ENCODE data around the gene RAB28. TPM values are rescaled to one million over a fixed set of nuclear protein-coding genes. Genes with fewer than 3 reads are reported as not detected.

Gene RAB28
- polyA plus RNA-seq, 1 donor: 18.4 TPM

DNA sequence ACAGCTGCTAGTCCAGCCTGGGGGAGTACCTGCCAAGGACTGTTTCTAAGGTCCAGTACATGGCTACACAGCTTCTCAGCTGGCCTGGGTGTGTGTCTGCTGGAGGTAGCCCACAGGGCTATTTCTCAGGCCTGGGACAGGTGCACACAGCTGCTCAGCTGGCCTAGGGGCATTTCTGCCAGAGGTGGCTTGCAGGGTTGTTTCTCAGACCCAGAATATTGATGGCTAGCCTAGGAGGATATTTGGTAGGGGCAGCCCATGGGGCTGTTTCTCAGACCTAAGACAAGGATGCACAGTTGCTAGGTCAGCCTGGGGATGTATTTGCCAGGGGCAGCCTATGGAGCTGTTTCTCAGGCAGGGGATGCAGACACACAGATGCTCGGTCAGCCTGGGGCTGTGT lies 29.4 kb downstream of the RAB28 start:
- H3K27ac ChIP-seq (ENCODE audit: low read length): no peak overlapping the region
- no peak for DNase-seq
- H3K4me1 ChIP-seq (ENCODE audit: control insufficient read depth, insufficient read depth, low read length): no peaks in the 10 kb centered on the region
- no peaks in the 10 kb centered on the region for H3K9me3 ChIP-seq (ENCODE audit: control insufficient read depth, low read depth, low read length)
- H3K27me3 ChIP-seq (ENCODE audit: control insufficient read depth, insufficient read depth, low read length): no peaks in the 10 kb centered on the region
- no peak overlapping the region for H3K4me3 ChIP-seq (ENCODE audit: low read length)
- H3K36me3 ChIP-seq (ENCODE audit: control insufficient read depth, insufficient read depth, low read length): peaks cover 21% of the 10 kb centered on the region
- whole genome bisulfite sequencing (ENCODE audit: insufficient coverage, low lambda C conversion rate): no CpG with 5 or more reads among the region's 1 CpG

DNA sequence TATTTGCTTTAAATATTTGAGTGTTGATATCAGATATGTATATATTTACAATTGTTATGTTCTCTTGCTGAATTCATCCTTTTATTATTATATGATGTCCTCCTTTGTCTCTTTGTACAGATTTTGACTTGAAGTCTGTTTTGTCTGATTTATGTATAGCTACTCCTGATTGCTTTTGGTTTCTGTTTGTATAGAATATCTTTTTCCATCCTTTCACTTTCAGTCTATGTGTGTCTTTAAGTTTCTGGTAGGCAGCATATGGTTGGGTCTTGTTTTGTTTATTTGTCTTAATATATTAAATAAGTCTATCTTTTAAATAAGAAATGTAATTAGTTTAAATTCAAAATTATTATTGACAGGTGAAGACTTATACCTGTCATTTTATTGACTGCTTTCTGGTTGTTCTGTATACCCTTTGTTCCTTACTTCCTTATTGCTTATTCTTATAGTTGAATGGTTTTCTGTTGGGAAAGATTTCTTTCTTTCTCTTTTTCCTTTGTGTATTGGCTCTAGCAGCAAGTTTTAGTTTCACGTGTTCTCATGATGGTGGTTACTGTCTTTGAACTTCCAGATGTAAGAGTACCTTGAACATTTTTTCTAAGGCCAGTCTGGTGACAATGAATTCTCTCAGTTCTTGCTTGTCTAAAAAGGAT lies 31.1 kb downstream of the RAB28 start:
- 100% methylated on average over 1 of the region's 1 CpG for WGBS (ENCODE audit: insufficient coverage, low lambda C conversion rate)
- no peak overlapping the region for H3K27ac ChIP-seq (ENCODE audit: low read length)
- peaks cover 15% of the 10 kb centered on the region for H3K36me3 ChIP-seq (ENCODE audit: control insufficient read depth, insufficient read depth, low read length)
- no peaks in the 10 kb centered on the region for H3K4me1 ChIP-seq (ENCODE audit: control insufficient read depth, insufficient read depth, low read length)
- no peak overlapping the region for H3K4me3 ChIP-seq (ENCODE audit: low read length)
- DNase-seq: no peak
- no peaks in the 10 kb centered on the region for H3K27me3 ChIP-seq (ENCODE audit: control insufficient read depth, insufficient read depth, low read length)
- no peaks in the 10 kb centered on the region for H3K9me3 ChIP-seq (ENCODE audit: control insufficient read depth, low read depth, low read length)

DNA sequence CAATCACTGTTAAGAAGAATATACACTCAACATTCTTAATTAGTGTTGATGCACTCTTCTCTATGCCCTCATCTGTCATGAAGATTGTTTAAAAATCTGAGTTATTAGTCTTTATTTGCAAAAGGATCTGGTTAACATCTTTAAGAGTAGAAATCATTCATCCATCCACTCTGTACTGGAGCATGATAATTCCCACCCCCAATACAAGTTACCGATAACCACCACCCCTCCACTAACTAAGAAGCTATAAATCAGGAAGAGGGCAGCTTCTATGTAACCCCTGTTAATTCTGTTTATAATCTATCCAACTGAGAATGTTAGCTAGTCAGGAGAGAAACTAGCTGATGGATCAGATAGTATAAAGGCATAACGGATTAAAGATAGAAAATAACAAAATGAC lies 34.5 kb downstream of the RAB28 start:
- no peak for DNase-seq
- Histone ChIP-seq H3K27ac (ENCODE audit: low read length) (no peak overlapping the region), H3K4me1 (ENCODE audit: control insufficient read depth, insufficient read depth, low read length) (no peaks in the 10 kb centered on the region), H3K27me3 (ENCODE audit: control insufficient read depth, insufficient read depth, low read length) (no peaks in the 10 kb centered on the region), H3K36me3 (ENCODE audit: control insufficient read depth, insufficient read depth, low read length) (peaks cover 10% of the 10 kb centered on the region), H3K4me3 (ENCODE audit: low read length) (no peak overlapping the region), H3K9me3 (ENCODE audit: control insufficient read depth, low read depth, low read length) (no peaks in the 10 kb centered on the region)
- WGBS (ENCODE audit: insufficient coverage, low lambda C conversion rate): 93% methylated on average over 2 of the region's 2 CpGs

DNA sequence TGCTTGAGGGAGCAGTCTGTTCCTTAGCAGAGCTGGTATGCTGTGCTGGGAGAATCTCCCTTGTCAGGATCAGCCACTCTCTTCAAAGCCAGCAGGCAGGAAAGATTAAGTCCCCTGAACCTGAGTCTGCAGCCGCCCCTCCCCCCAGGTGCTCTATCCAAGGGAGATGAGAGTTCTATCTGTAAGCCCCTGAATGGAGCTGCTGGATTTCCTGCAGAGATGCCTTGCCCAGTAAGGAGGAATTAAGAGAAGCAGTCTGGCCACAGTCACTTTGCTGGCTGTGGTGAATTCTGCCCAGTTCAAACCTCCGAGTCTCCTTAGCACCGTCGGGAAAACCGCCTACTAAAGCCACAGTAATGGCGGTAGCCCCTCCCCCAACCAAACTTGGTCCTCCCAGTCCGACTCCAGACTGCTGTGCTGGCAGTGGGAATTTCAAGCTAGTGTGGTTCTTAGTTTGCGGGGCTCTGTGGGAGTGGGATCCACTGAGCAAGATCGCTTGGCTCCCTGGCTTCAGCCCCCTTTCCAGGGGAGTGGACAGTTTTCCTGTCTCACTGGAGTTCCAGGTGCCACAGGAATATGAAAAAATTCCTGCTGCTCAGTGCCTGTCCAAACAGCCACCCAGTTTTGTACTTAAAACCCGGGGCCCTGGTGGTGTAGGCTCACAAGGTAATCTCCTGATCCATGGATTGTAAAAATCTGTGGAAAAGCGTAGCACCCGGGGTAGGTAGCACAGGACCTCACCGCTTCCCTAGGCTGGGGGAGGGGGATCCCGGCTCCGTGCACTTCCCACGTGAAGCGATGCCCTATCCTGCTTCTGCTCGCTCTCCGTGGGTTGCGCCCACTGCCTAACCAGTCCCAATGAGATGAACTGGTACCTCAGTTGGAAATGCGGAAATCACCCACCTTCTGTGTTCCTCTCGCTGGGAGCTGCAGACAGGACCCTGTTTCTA lies 38.0 kb downstream of the RAB28 start:
- WGBS (ENCODE audit: insufficient coverage, low lambda C conversion rate): no CpG with 5 or more reads among the region's 22 CpGs
- peaks cover 7% of the 10 kb centered on the region for H3K36me3 ChIP-seq (ENCODE audit: control insufficient read depth, insufficient read depth, low read length)
- H3K9me3 ChIP-seq (ENCODE audit: control insufficient read depth, low read depth, low read length): no peaks in the 10 kb centered on the region
- no peaks in the 10 kb centered on the region for H3K27me3 ChIP-seq (ENCODE audit: control insufficient read depth, insufficient read depth, low read length)
- no peaks in the 10 kb centered on the region for H3K4me1 ChIP-seq (ENCODE audit: control insufficient read depth, insufficient read depth, low read length)
- H3K4me3 ChIP-seq (ENCODE audit: low read length): no peak overlapping the region
- H3K27ac ChIP-seq (ENCODE audit: low read length): no peak overlapping the region
- DNase-seq: no peak

DNA sequence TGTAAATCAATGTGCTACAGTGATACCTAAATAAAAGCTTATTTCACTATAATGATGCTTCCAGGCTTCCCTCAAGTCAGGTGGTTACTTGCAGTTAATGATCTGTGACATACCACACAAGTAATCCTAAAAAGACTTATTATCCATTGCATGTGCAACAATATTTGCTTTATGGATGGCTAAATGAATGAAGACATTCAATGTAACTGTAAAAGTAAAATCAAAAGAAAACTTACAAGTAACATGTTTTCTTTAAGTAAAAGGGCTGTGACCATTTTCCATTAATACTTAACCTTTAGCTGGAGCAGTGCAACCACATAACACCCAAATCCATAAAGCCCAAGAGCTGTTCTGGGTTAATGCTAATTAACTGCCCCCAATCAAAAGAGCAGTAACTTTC lies 42.6 kb downstream of the RAB28 start:
- Histone ChIP-seq H3K27ac (ENCODE audit: low read length) (no peak overlapping the region), H3K36me3 (ENCODE audit: control insufficient read depth, insufficient read depth, low read length) (peaks cover 7% of the 10 kb centered on the region)
- no peak for DNase-seq

DNA sequence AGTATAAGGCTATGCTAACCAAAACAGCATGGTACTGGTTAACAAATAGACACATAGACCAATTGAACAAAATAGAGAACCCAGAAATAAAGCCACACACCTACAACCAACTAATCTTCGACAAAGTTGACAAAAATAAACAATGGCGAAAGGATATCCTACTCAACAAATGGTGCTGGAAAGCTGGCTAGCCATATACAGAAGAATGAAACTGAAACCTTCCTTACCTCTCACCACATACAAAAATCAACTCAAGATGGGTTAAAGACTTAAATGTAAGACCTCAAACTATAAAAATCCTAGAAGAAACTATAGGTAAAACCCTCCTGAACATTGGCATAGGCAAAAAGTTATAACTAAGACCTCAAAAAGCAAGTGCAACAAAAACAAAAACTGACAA lies 47.2 kb downstream of the RAB28 start:
- no CpG with 5 or more reads among the region's 2 CpGs for WGBS (ENCODE audit: insufficient coverage, low lambda C conversion rate)
- DNase-seq: no peak
- H3K4me1 ChIP-seq (ENCODE audit: control insufficient read depth, insufficient read depth, low read length): no peaks in the 10 kb centered on the region
- no peaks in the 10 kb centered on the region for H3K36me3 ChIP-seq (ENCODE audit: control insufficient read depth, insufficient read depth, low read length)
- no peak overlapping the region for H3K4me3 ChIP-seq (ENCODE audit: low read length)
- H3K27ac ChIP-seq (ENCODE audit: low read length): no peak overlapping the region
- H3K9me3 ChIP-seq (ENCODE audit: control insufficient read depth, low read depth, low read length): peaks cover 5% of the 10 kb centered on the region
- H3K27me3 ChIP-seq (ENCODE audit: control insufficient read depth, insufficient read depth, low read length): no peaks in the 10 kb centered on the region

More for the DNA sequence above, 42.6 kb downstream of the RAB28 start:
- Histone ChIP-seq H3K27me3 (ENCODE audit: control insufficient read depth, insufficient read depth, low read length) (no peaks in the 10 kb centered on the region), H3K9me3 (ENCODE audit: control insufficient read depth, low read depth, low read length) (no peaks in the 10 kb centered on the region), H3K4me1 (ENCODE audit: control insufficient read depth, insufficient read depth, low read length) (no peaks in the 10 kb centered on the region), H3K4me3 (ENCODE audit: low read length) (no peak overlapping the region)

DNA sequence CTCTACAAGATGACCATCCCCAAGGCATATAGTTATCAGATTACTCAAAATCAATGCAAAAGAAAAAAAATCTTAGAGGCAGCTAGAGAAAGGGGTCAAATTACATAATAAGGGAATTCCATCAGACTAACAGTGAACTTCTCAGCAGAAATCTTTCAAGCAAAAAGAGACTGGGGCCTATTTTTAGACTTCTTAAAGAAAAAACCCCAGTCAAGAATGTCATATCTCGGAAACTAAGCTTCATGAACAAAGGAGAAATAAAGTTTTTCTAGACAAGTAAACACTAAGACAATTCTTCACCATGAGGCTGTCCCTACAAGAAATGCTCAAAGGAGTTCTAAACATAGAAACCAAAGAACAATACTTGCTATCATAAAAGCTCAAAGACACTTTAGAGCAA lies 51.7 kb downstream of the RAB28 start:
- H3K4me3 ChIP-seq (ENCODE audit: low read length): no peak overlapping the region
- no peaks in the 10 kb centered on the region for H3K36me3 ChIP-seq (ENCODE audit: control insufficient read depth, insufficient read depth, low read length)
- no peak for DNase-seq
- 100% methylated on average over 1 of the region's 1 CpG for WGBS (ENCODE audit: insufficient coverage, low lambda C conversion rate)
- H3K27me3 ChIP-seq (ENCODE audit: control insufficient read depth, insufficient read depth, low read length): no peaks in the 10 kb centered on the region
- H3K4me1 ChIP-seq (ENCODE audit: control insufficient read depth, insufficient read depth, low read length): no peaks in the 10 kb centered on the region
- H3K27ac ChIP-seq (ENCODE audit: low read length): no peak overlapping the region
- peaks cover 5% of the 10 kb centered on the region for H3K9me3 ChIP-seq (ENCODE audit: control insufficient read depth, low read depth, low read length)

DNA sequence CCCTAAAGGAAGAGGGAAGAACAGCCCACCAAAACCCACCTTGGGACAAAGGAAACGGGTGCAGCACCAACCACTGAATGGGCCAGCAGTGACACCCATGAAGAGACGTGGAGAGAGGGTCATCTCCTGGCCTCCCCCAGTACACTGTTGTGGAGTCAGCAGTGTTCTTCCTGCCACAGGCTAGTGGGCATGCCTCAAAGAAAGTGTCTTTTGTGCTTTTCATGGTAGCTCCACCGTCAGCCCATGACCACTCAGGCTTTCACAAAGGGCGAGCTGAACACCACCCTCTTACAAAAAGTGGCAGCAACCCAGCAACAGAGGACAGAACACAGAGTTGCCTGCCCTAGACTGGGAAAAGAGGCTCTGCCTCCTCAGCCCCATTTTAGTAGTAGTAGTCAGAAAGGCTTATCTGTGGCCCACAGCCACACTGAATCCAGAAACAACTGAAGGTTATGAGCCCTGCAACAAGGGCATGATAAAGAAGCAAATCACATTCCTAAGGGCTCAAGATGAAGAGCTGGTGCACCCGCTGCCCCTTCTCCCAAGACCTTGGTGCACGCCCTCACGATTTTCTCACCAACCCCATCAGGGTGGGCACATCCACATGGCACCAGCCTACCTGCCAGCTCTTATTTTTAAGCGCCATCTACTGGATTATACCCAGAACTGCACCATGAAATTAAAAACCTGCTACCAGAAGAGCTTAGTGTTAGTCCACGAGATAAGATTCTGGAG lies 53.1 kb downstream of the RAB28 start:
- Histone ChIP-seq H3K4me1 (ENCODE audit: control insufficient read depth, insufficient read depth, low read length) (no peaks in the 10 kb centered on the region), H3K27me3 (ENCODE audit: control insufficient read depth, insufficient read depth, low read length) (no peaks in the 10 kb centered on the region), H3K27ac (ENCODE audit: low read length) (no peak overlapping the region), H3K9me3 (ENCODE audit: control insufficient read depth, low read depth, low read length) (peaks cover 3% of the 10 kb centered on the region), H3K4me3 (ENCODE audit: low read length) (no peak overlapping the region), H3K36me3 (ENCODE audit: control insufficient read depth, insufficient read depth, low read length) (no peaks in the 10 kb centered on the region)
- no peak for DNase-seq
- WGBS (ENCODE audit: insufficient coverage, low lambda C conversion rate): no CpG with 5 or more reads among the region's 9 CpGs

DNA sequence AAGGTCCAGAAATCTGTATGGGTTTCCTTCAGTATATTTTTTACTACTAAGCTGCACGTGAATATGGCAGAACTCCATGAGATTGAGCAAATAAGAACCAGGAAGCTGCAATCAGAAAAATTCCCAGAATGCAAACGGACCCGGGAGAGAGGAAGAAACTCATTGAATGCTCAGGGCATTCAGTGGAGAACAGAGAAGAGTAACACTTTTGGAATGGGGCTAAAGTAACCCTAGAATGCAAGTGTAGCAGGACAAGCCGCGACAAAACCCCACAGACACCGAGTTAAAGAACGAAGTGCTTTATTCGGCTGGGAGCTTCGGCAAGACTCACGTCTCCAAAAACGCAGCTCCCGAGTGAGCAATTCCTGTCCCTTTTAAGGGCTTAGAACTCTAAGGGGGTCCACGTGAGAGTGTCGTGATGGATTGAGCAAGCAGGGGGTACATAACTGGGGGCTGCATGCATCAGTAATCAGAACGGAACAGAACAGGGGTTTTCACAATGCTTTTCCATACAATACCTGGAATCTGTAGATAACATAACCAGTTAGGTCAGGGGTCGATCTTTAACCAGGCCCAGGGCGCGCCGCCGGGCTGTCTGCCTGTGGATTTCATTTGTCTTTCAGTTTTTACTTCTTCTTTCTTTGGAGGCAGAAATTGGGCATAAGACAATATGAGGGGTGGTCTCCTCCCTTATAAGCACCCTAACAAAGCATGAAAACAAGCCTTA lies 56.4 kb downstream of the RAB28 start:
- 53% methylated on average over 3 of the region's 20 CpGs for WGBS (ENCODE audit: insufficient coverage, low lambda C conversion rate)
- Histone ChIP-seq H3K27me3 (ENCODE audit: control insufficient read depth, insufficient read depth, low read length) (no peaks in the 10 kb centered on the region), H3K9me3 (ENCODE audit: control insufficient read depth, low read depth, low read length) (no peaks in the 10 kb centered on the region), H3K27ac (ENCODE audit: low read length) (no peak overlapping the region), H3K36me3 (ENCODE audit: control insufficient read depth, insufficient read depth, low read length) (peaks cover 4% of the 10 kb centered on the region), H3K4me3 (ENCODE audit: low read length) (peak overlapping the region; percentile 15), H3K4me1 (ENCODE audit: control insufficient read depth, insufficient read depth, low read length) (no peaks in the 10 kb centered on the region)
- DNase-seq: peak in 1 of 2 donors; percentile 44

All from large intestine (tissue), 3 donors.